Measurements from ENCODE around the gene CCL27. TPM values are rescaled to one million over a fixed set of nuclear protein-coding genes. Genes with fewer than 3 reads are reported as not detected.

CCL27 gene
- total RNA-seq, 6 experiments from 2014 or later, result 0.88 TPM; not detected in 5

GRCh38 chr9:34620061-34620994 lies 42.1 kb downstream of the CCL27 start, which contains the start of gene DCTN3:
Gene DCTN3 (minus strand): TSS chr9:34620495. CDS start chr9:34620464, 31 bp downstream.
- DNase-seq, result peak; percentile 93
- peaks cover 13% of the 10 kb centered on the region; the same call in 1 of the 2 replicates for H3K36me3 Mint-ChIP-seq (ENCODE audit: low read depth)
- H3K27ac Mint-ChIP-seq, result peak within 1 kb of the TSS; percentile 75
- H3K4me1 Mint-ChIP-seq (ENCODE audit: low read depth), result peaks cover 30% of the 10 kb centered on the region
- H3K27me3 Mint-ChIP-seq (ENCODE audit: insufficient read depth), result peaks cover 23% of the 10 kb centered on the region
- H3K9me3 Mint-ChIP-seq, result no peaks in the 10 kb centered on the region
- TF ChIP-seq, protein P1, sequence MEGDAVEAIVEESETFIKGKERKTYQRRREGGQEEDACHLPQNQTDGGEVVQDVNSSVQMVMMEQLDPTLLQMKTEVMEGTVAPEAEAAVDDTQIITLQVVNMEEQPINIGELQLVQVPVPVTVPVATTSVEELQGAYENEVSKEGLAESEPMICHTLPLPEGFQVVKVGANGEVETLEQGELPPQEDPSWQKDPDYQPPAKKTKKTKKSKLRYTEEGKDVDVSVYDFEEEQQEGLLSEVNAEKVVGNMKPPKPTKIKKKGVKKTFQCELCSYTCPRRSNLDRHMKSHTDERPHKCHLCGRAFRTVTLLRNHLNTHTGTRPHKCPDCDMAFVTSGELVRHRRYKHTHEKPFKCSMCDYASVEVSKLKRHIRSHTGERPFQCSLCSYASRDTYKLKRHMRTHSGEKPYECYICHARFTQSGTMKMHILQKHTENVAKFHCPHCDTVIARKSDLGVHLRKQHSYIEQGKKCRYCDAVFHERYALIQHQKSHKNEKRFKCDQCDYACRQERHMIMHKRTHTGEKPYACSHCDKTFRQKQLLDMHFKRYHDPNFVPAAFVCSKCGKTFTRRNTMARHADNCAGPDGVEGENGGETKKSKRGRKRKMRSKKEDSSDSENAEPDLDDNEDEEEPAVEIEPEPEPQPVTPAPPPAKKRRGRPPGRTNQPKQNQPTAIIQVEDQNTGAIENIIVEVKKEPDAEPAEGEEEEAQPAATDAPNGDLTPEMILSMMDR (IDR thresholded peaks at IDR 0.05), result no peak
- peak within 1 kb of the TSS; percentile 98 for H3K4me3 Mint-ChIP-seq

DNA sequence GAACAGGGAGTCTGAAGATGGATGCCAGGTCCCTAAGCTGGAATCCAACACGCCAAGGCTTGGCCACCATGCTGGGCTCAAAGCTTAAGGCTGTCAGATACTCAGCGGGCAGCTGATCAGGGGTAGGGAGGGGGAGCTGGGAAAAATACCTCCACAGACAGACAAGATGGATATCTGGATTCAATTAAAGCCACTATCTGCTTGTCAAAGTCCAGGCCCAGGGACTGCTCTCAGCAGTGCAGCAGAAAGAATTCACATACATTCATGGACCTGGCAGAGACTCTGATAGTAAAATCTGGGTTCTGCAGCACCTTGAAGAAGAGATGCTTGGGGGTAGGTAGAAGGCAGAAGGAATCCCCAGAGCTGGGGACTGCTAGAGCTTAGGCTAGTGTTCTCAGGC lies 47.3 kb downstream of the CCL27 start:
- Mint-ChIP-seq H3K27ac (no peak overlapping the region), H3K36me3 (ENCODE audit: low read depth) (peaks cover 13% of the 10 kb centered on the region; the same call in 1 of the 2 replicates), H3K4me3 (no peak overlapping the region), H3K9me3 (no peaks in the 10 kb centered on the region), H3K27me3 (ENCODE audit: insufficient read depth) (no peaks in the 10 kb centered on the region), H3K4me1 (ENCODE audit: low read depth) (peaks cover 32% of the 10 kb centered on the region)
- TF ChIP-seq, protein P1 (IDR thresholded peaks at IDR 0.05), result no peak
- no peak for DNase-seq

DNA sequence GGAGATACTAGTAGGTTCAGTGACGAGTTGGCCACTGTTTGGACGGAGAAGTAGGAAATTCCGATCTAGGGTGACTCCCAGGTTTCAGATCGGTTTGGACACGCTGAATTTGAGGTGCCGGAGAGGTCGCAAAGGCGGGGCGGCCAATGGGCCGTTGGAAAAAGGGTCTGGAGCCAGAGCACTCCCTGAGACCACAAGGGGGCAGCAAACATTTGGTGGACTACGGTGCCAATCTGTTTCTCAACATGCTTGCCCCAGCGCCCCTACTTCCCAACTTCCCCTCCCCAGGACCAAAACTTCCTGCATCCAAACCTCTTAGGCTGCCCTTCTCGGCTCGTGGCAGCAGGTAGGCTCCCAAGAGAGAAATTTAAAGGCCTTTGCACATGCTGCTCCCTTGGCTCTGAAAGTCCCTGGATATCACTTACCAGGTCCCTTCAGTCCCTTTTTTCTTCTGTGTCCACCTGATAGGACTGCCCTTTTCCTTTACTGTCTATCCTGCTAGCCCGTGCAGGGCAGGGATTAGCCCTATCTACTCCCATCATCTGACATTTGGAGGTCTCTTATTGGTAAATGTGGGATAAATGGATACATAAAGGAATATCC lies 49.6 kb downstream of the CCL27 start:
- Mint-ChIP-seq H3K4me3 (peak overlapping the region; percentile 93), H3K4me1 (ENCODE audit: low read depth) (peaks cover 18% of the 10 kb centered on the region), H3K36me3 (ENCODE audit: low read depth) (peaks cover 13% of the 10 kb centered on the region; the same call in 1 of the 2 replicates), H3K27me3 (ENCODE audit: insufficient read depth) (no peaks in the 10 kb centered on the region), H3K27ac (peak overlapping the region; percentile 84), H3K9me3 (no peaks in the 10 kb centered on the region)
- TF ChIP-seq, protein P1 (IDR thresholded peaks at IDR 0.05), result peak; percentile 91
- DNase-seq, result peak; percentile 71

Other genes with a start within 250 kb of the CCL27 start
- gene FAM219A, start 204.1 kb downstream of the CCL27 start, total RNA-seq (2021; fragmentation: NEBNext Ultra II Directional; extraction: Animal tissue kit (Norgen Biotek cat#: 25700)), result 10 to 100 TPM; 21.6 to 23.6 (median 22.6) TPM
- gene DNAI1, start 203.9 kb downstream of the CCL27 start, total RNA-seq (2021; fragmentation: NEBNext Ultra II Directional; extraction: Animal tissue kit (Norgen Biotek cat#: 25700)), result not detected
- under 1 TPM in 2 of 6 experiments, not detected in 4; 0.19 to 0.57 TPM for gene ENHO, start 139.7 kb downstream of the CCL27 start, total RNA-seq (2021; fragmentation: NEBNext Ultra II Directional; extraction: Animal tissue kit (Norgen Biotek cat#: 25700))
- not detected for gene CNTFR, start 72.9 kb downstream of the CCL27 start, total RNA-seq (2021; fragmentation: NEBNext Ultra II Directional; extraction: Animal tissue kit (Norgen Biotek cat#: 25700))
- 10 to 100 TPM; 16.1 to 22.0 (median 19.6) TPM for gene RPP25L, start 50.6 kb downstream of the CCL27 start, total RNA-seq (2021; fragmentation: NEBNext Ultra II Directional; extraction: Animal tissue kit (Norgen Biotek cat#: 25700))
- gene DCTN3, start 42.2 kb downstream of the CCL27 start, total RNA-seq (2021; fragmentation: NEBNext Ultra II Directional; extraction: Animal tissue kit (Norgen Biotek cat#: 25700)), result 100 to 1,000 TPM; 150 to 176 (median 161) TPM
- under 1 TPM in 2 of 6 experiments, not detected in 4; 0.14 to 0.17 TPM for gene ARID3C, start 33.6 kb downstream of the CCL27 start, total RNA-seq (2021; fragmentation: NEBNext Ultra II Directional; extraction: Animal tissue kit (Norgen Biotek cat#: 25700))
- 100 to 1,000 TPM; 126 to 148 (median 138) TPM for gene SIGMAR1, start 24.9 kb downstream of the CCL27 start, total RNA-seq (2021; fragmentation: NEBNext Ultra II Directional; extraction: Animal tissue kit (Norgen Biotek cat#: 25700))
- gene GALT, start 16.0 kb downstream of the CCL27 start, total RNA-seq (2021; fragmentation: NEBNext Ultra II Directional; extraction: Animal tissue kit (Norgen Biotek cat#: 25700)), result 10 to 100 TPM; 20.5 to 27.4 (median 22.0) TPM
- gene IL11RA, start 10.5 kb downstream of the CCL27 start, total RNA-seq (2021; fragmentation: NEBNext Ultra II Directional; extraction: Animal tissue kit (Norgen Biotek cat#: 25700)), result 10 to 100 TPM; 20.9 to 26.3 (median 23.6) TPM
- gene CCL19, start 28.6 kb upstream of the CCL27 start, total RNA-seq (2021; fragmentation: NEBNext Ultra II Directional; extraction: Animal tissue kit (Norgen Biotek cat#: 25700)), result not detected
- not detected for gene CCL21, start 47.5 kb upstream of the CCL27 start, total RNA-seq (2021; fragmentation: NEBNext Ultra II Directional; extraction: Animal tissue kit (Norgen Biotek cat#: 25700))